HG03354 (cell line): Measurements from ENCODE around the gene IL33.
"Not testable (repeated sequence)": the region's sequence is repeated elsewhere in the genome, so short reads cannot be mapped to it uniquely, and the experiment has no call there.

ENCODE experiments used
- ATAC-seq: cut with Tn5 transposase; IDR thresholded peaks from one replicate; pipeline ENCODE4 v1.9.1; 2021; ENCODE audit warnings: mild to moderate bottlenecking; ENCODE audit not compliant: unreplicated experiment, poor library complexity, severe bottlenecking

IL33 gene

GRCh38 chr9:6215562-6215961 lies at the start of gene IL33:
IL33 (plus strand) TSS chr9:6215807; CDS start chr9:6241695, 25,888 bp downstream.
- ATAC-seq, result no peak

- ATAC-seq, result no peak
Measured at GRCh38 chr9:6171667-6172066, 43.9 kb upstream of the IL33 start.

- no peak for ATAC-seq
Measured at GRCh38 chr9:6173914-6174313, 41.7 kb upstream of the IL33 start.

GRCh38 chr9:6182549-6183226 lies 32.9 kb upstream of the IL33 start:
- not testable (repeated sequence) for ATAC-seq

- no peak for ATAC-seq
Measured at GRCh38 chr9:6183227-6183551, 32.4 kb upstream of the IL33 start.

GRCh38 chr9:6183627-6184026 lies 32.0 kb upstream of the IL33 start:
- no peak for ATAC-seq

- peak; percentile 98 for ATAC-seq
Measured at GRCh38 chr9:6184749-6185645, 30.6 kb upstream of the IL33 start.

- ATAC-seq, result no peak
Measured at GRCh38 chr9:6186691-6187090, 28.9 kb upstream of the IL33 start.

GRCh38 chr9:6187272-6187671 lies 28.3 kb upstream of the IL33 start:
- no peak for ATAC-seq

- ATAC-seq, result no peak
Measured at GRCh38 chr9:6188466-6188865, 27.1 kb upstream of the IL33 start.

- no peak for ATAC-seq
Measured at GRCh38 chr9:6188906-6189305, 26.7 kb upstream of the IL33 start.

GRCh38 chr9:6194934-6195333 lies 20.7 kb upstream of the IL33 start:
- ATAC-seq, result no peak

GRCh38 chr9:6195714-6196360 lies 19.8 kb upstream of the IL33 start:
- ATAC-seq, result no peak

GRCh38 chr9:6197330-6197729 lies 18.3 kb upstream of the IL33 start:
- no peak for ATAC-seq

GRCh38 chr9:6198251-6198650 lies 17.4 kb upstream of the IL33 start:
- ATAC-seq, result no peak

GRCh38 chr9:6199596-6199995 lies 16.0 kb upstream of the IL33 start:
- no peak for ATAC-seq

GRCh38 chr9:6200761-6201160 lies 14.8 kb upstream of the IL33 start:
- no peak for ATAC-seq

GRCh38 chr9:6209966-6210365 lies 5.6 kb upstream of the IL33 start:
- ATAC-seq, result no peak

GRCh38 chr9:6212722-6213375 lies 2.8 kb upstream of the IL33 start:
- ATAC-seq, result no peak

GRCh38 chr9:6214434-6214833 lies 1.2 kb upstream of the IL33 start:
- no peak for ATAC-seq
